HG03457 (cell line): ENCODE measurements around the gene PPEF1.
A peak's percentile ranks its signal among the peaks of the same experiment; 100 is the strongest.
"Not testable (repeated sequence)": the region's sequence is repeated elsewhere in the genome, so short reads cannot be mapped to it uniquely, and the experiment has no call there.

Experiments used
- ATAC-seq: cut with Tn5 transposase; IDR thresholded peaks from one replicate; pipeline ENCODE4 v1.9.1; 2021; ENCODE audit warnings: moderate number of reproducible peaks; ENCODE audit not compliant: unreplicated experiment

Gene PPEF1

DNA sequence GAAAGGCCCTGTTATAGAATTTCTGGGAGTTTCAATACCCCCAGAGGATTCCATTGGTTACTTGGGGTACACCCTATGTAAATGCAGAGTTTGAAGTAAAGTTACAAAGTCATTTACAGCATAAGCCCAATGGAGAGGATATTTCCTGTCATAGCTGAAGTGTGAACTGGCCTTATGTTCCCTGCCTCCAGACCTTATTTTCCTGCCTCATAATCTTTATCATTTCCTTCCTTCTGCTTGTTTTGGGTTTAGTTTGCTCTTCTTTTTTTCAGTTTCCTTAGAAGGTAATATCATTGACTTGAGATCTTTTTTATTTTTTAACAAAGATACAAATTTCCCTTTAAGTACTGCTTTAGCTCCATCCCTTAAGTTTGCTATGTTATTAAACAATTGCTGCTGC, 85.4 kb downstream of the PPEF1 start:
- ATAC-seq = no peak

DNA sequence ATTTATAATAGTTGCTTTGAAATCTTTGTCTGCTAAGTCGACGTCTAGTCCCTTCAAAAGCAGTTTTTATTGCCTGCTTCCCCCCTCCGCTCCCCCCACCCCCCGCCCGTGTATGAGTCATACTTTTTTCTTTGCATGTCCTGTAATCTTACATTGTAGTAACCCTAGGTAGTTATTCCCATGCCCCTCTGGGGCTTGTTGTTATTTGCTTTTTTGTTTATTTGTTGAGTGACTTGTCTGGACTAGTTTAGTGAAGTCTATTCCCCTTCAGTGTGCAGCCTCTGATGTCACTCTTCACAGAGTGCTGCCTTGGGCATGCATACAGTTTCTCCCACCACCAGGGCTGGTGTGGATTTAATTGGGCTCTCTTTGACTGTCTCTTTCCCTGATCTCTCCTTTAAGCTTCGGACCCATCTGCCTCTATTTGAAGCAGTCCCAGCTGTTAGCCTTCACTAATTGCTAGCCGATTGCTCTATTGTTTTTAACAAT, 86.2 kb downstream of the PPEF1 start:
- no peak for ATAC-seq

- no peak for ATAC-seq
These were observed 89.7 kb downstream of the PPEF1 start for GRCh38 chrX:18797141-18797540.

- ATAC-seq = no peak
These were observed 92.5 kb downstream of the PPEF1 start for GRCh38 chrX:18799911-18800310.

DNA sequence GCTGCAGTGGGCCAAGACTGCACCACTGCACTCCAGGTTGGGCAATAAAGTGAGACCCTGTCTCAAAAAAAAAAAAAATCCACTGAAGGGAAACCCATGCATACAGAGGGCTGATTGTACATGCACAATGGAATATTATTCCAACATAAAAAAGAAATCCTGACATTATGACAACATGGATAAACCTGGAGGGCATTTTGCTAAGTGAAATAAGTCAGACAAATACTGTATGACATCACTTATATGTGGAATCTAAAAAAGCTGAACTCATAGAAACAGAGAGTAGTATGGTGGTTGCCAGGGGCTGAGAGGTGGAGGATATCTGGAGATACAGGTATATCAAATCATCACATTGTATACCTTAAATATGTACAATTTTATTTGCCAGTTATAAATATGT, 102.2 kb downstream of the PPEF1 start:
- ATAC-seq = no peak

GRCh38 chrX:18810416-18810815, 103.0 kb downstream of the PPEF1 start:
- no peak for ATAC-seq

- ATAC-seq = no peak
These were observed 117.9 kb downstream of the PPEF1 start for GRCh38 chrX:18825375-18825774.

GRCh38 chrX:18828832-18829404, 121.5 kb downstream of the PPEF1 start:
- ATAC-seq = no peak

GRCh38 chrX:18833071-18833731, 125.8 kb downstream of the PPEF1 start:
- no peak for ATAC-seq

DNA sequence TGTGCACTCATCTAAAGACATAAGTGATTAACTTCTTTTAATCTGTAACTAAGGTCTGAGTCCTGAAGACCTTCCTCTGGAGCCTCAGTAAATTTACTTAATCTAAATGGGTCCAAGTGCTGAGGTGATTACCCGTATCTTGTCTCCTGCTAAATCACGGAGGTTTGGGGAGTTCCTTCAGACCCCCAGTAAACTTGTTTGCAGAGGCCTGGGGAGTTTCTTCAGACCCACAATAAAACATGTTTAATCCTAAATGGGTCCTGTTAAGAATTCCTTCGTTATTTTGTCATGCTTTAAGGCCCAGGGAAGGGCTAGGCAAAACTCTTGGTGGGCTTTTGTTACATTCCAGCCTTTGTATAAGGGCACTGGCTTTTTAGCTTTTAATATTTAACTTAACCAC, 140.5 kb downstream of the PPEF1 start:
- not testable (repeated sequence) for ATAC-seq

GRCh38 chrX:18855919-18856644, 148.6 kb downstream of the PPEF1 start:
- peak; percentile 81 for ATAC-seq

DNA sequence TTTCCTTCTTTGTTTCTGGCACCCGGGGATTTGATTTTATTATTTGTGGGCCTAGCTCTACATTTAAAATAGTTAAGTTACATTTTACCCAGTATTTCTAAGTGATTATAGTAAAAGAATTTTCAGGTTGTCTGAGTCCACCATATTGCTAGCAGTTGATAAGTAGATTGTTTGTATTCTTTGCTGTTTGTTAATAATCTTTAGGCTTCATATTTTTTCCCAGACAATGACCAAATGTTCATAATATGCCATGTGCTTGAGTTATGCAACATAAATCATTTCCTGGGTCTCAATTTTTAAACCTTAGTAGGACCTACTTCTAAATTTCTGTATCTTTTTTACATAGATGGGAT, 149.2 kb downstream of the PPEF1 start:
- no peak for ATAC-seq

DNA sequence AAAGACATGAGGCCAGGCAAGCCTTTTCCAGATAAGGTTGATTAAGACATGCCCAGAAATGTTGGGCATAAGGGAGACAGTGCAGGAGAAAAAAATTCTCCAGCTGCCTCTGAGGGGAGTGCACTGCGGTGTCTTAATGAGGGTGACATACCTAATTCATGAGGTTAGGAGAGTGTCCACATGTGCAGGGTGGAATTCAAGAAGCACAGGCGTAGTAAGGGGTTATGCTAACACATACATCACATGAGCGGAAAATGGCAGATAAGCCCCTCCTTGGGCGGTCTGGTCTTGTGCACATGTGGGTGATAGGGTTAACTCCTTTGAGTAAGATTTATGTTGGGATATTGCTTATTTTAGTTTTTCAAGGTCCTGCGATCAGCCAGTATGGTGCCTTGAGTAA, 154.1 kb downstream of the PPEF1 start:
- no peak for ATAC-seq

- no peak for ATAC-seq
These were observed 157.0 kb downstream of the PPEF1 start for GRCh38 chrX:18864390-18864920.

GRCh38 chrX:18871161-18871890, 163.9 kb downstream of the PPEF1 start:
- no peak for ATAC-seq

DNA sequence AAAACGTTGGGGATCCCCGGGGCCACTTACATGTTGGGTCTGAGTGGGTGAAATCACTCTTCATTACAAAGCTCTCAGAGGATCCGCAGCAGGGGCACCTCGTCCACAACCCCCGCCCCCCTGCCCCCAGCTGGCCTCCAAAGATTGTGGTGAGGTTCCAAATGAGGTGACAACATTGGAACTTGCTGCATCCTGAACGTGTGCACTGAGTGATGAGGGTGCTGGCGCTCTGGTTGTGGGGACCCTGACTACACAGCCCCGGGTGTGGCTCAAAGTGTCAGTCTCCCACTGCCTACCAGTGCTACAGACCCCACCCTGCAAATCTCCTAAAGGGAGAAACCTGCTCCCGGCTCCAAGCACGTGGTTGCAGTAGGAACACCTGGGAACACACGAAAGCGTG, 164.5 kb downstream of the PPEF1 start:
- ATAC-seq = no peak

- no peak for ATAC-seq
These were observed 165.2 kb downstream of the PPEF1 start for GRCh38 chrX:18872621-18873020.

DNA sequence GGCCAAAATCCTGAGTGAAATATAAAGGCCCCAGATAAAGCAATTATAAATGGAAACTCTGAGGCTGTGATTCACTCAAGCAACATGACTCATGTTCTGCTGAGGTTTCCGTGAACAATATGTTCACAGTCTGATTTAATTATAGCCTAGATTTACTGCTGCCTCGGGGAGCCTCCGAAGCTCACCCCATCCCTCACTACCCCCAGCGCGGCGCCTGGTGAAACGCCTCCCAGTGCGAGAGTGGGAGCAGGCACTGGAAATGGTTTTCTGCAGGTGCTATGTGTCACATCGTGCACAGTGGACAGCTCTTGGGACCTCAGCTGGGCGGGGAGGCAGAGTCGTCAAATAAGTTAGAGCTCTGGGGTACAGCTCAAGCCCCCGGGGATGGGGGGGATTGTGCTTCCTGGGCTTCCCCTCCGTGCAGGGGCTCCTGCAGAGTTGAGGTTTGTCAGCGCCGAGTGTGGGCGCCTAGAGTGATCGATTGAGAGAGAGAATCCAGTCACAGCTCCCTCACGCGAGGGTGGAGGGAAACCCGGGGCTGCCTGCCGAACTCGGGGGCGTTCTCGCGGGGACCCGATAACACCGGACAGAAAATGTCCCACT, 165.8 kb downstream of the PPEF1 start:
- ATAC-seq = no peak

GRCh38 chrX:18873836-18874235, 166.4 kb downstream of the PPEF1 start:
- no peak for ATAC-seq

GRCh38 chrX:18874560-18875255, 167.3 kb downstream of the PPEF1 start:
- no peak for ATAC-seq
